Caco-2 (cell line): Measurements from ENCODE around the gene PRSS33. TPM values are rescaled to one million over a fixed set of nuclear protein-coding genes. Genes with fewer than 3 reads are reported as not detected.

Experiments
- BruUV-seq: library from RNA; stranded (reverse); fragments of 400-500 nt; replicated peaks from 2 replicates; lab custom pipeline; 2021; lab: Mats Ljungman, UMichigan
- CTCF ChIA-PET: fragments of 300-600 bp; sonication (Branson Sonifier 250); formaldehyde crosslinking; loops from one replicate; lab custom pipeline; 2022; ENCODE audit warnings: antibody characterized with exemption; lab: Charles Lee
- POLR2A ChIA-PET: fragments of 300-600 bp; sonication (Branson Sonifier 250); formaldehyde crosslinking; loops from one replicate; lab custom pipeline; 2022; ENCODE audit warnings: antibody characterized with exemption; lab: Charles Lee
- DNase-seq, 2 experiments: peaks; one replicate each; pipeline versions ENCODE4 v3.0.0 to v3.0.0-alpha.2; 2020 to 2022
- H3K27me3 ChIP-seq: replicated peaks from 2 replicates; pipeline ENCODE4 v1.6.0; 2011; ENCODE audit warnings: low read length; ENCODE audit not compliant: control insufficient read depth, insufficient read depth
- H3K36me3 ChIP-seq: 2 replicates; pipeline ENCODE4 v1.5.1; 2011; ENCODE audit warnings: low read length; ENCODE audit not compliant: control insufficient read depth, insufficient read depth
- H3K4me1 ChIP-seq: fragments of 250-450 bp; sonication (Bioruptor Pico); 2 replicates; pipeline ENCODE4 v1.5.1; 2020; ENCODE audit warnings: mild to moderate bottlenecking
- H3K4me3 ChIP-seq: 2 replicates; pipeline ENCODE4 v1.5.1; 2011; ENCODE audit warnings: low read depth, mild to moderate bottlenecking, control low read depth, low read length
- H3K9me3 ChIP-seq: fragments of 250-450 bp; sonication (Bioruptor Pico); 2 replicates; pipeline ENCODE4 v1.5.1; 2020; ENCODE audit warnings: mild to moderate bottlenecking, moderate library complexity
- H3K27ac Mint-ChIP-seq: one replicate; pipeline ENCODE4 v1.8.0; 2022; ENCODE audit warnings: mixed read lengths; ENCODE audit not compliant: unreplicated experiment
- H3K27me3 Mint-ChIP-seq: one replicate; pipeline ENCODE4 v1.8.0; 2022; ENCODE audit warnings: mixed read lengths; ENCODE audit not compliant: insufficient read depth, unreplicated experiment
- H3K36me3 Mint-ChIP-seq: one replicate; pipeline ENCODE4 v1.8.0; 2022; ENCODE audit warnings: mild to moderate bottlenecking, mixed read lengths; ENCODE audit not compliant: insufficient read depth, unreplicated experiment
- H3K4me1 Mint-ChIP-seq: one replicate; pipeline ENCODE4 v1.8.0; 2022; ENCODE audit warnings: low read depth, mixed read lengths; ENCODE audit not compliant: unreplicated experiment
- H3K4me3 Mint-ChIP-seq: one replicate; pipeline ENCODE4 v1.8.0; 2022; ENCODE audit warnings: mild to moderate bottlenecking, moderate library complexity, mixed read lengths; ENCODE audit not compliant: unreplicated experiment
- H3K9me3 Mint-ChIP-seq: one replicate; pipeline ENCODE4 v1.8.0; 2022; ENCODE audit warnings: mixed read lengths; ENCODE audit not compliant: unreplicated experiment
- intact Hi-C: fragments of 100-400 bp; cut with micrococcal nuclease; formaldehyde crosslinking; loops from one replicate; pipeline ENCODE4 v1.10.0; 2022; ENCODE audit not compliant: unreplicated experiment
- total RNA-seq: library from RNA; stranded (reverse); gene quantifications from 2 replicates; pipeline ENCODE4 v1.2.3, GENCODE V29; 2022
- TF ChIP-seq, protein P1 (sequence below), 2 experiments: fragments of 200-600 bp in 1 of 2; IDR thresholded peaks; 1 replicate in 1 of 2; 2 replicates in 1 of 2; pipeline versions ENCODE4 v1.5.1 to v1.8.0; 2011 to 2022; ENCODE audit warnings: antibody characterized with exemption in 1 of 2, control low read depth in 1 of 2, inconsistent platforms in 1 of 2, low read depth in 1 of 2, low read length in 1 of 2, mild to moderate bottlenecking in 1 of 2, moderate library complexity in 1 of 2; ENCODE audit not compliant: insufficient read depth in 1 of 2, severe bottlenecking in 1 of 2, unreplicated experiment in 1 of 2

PRSS33 gene
- total RNA-seq, 1 experiment from 2014 or later = not detected

DNA sequence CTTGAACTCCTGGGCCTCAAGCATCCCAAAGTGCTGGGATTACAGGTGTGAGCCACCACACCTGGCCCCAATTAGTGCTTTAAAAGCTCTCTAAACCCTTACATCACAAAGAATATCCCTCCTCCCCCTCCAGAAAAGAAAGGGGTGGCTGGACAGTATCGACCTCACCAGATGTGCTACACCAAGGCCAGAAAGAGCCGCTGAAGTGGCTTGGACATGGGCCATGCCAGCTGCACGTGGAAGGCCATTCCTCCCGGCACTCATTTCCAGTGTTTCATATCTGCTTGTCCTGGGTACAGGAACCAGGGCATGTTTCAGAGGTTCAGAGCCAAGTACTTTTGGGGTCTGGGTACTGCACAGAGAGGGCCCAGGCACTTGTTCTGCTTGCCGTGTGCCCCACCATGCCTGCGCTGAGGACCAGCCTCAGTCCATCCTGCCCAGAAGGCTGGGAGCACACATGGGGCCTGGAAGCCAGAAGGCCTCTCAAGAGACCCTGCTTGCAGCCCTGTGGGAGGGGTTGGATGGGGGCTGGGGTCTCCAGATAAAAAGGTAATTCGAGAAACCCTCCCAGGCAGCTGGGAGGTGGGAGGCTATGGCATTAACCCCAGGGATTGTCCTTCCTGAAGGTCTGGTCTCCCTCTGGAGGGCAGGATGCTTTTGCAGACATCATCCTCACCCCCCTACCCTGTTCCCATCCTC, 38.5 kb downstream of the PRSS33 start:
- H3K27me3 Mint-ChIP-seq = no peaks in the 10 kb centered on the region
- no peak for DNase-seq
- H3K27me3 ChIP-seq = no peaks in the 10 kb centered on the region
- no peaks in the 10 kb centered on the region for H3K9me3 ChIP-seq
- POLR2A ChIA-PET = no interaction called here
- H3K4me1 Mint-ChIP-seq = peaks cover under 1% of the 10 kb centered on the region
- intact Hi-C loops = no loop called here
- BruUV-seq = no TSS peak
- CTCF ChIA-PET = no interaction called here
- H3K27ac Mint-ChIP-seq = no peak overlapping the region
- H3K36me3 ChIP-seq = no peaks in the 10 kb centered on the region; the same call in 1 of the 2 replicates
- H3K4me3 ChIP-seq = no peak overlapping the region
- H3K9me3 Mint-ChIP-seq = no peaks in the 10 kb centered on the region
- H3K36me3 Mint-ChIP-seq = peaks cover 30% of the 10 kb centered on the region
- H3K4me1 ChIP-seq = no peaks in the 10 kb centered on the region
- no peak overlapping the region for H3K4me3 Mint-ChIP-seq
- TF ChIP-seq, protein P1, sequence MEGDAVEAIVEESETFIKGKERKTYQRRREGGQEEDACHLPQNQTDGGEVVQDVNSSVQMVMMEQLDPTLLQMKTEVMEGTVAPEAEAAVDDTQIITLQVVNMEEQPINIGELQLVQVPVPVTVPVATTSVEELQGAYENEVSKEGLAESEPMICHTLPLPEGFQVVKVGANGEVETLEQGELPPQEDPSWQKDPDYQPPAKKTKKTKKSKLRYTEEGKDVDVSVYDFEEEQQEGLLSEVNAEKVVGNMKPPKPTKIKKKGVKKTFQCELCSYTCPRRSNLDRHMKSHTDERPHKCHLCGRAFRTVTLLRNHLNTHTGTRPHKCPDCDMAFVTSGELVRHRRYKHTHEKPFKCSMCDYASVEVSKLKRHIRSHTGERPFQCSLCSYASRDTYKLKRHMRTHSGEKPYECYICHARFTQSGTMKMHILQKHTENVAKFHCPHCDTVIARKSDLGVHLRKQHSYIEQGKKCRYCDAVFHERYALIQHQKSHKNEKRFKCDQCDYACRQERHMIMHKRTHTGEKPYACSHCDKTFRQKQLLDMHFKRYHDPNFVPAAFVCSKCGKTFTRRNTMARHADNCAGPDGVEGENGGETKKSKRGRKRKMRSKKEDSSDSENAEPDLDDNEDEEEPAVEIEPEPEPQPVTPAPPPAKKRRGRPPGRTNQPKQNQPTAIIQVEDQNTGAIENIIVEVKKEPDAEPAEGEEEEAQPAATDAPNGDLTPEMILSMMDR (IDR thresholded peaks at IDR 0.05; ENCODE audit: insufficient read depth in 1 of 2, low read depth in 1 of 2, low read length in 1 of 2, severe bottlenecking in 1 of 2, unreplicated experiment in 1 of 2) = no peak

DNA sequence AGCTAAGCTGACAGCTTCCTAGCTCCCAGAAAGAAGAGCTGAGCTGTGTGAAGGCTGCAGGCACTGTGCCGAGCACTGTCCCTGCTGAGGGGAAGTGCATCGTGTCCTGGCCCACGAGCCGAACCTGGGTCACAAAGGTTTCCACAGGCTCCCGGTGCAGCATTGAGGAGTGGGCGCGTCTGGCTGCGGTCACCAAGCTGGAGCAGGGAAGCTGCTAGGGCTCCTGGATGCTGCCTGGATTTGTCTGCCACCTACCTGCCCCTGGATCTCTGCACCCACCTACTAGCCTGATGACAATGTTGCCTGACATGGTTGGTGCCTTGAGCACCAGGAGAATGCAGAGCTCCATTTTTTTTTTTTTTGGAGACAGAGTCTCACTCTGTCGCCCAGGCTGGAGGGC, 41.4 kb downstream of the PRSS33 start:
- no peak overlapping the region for H3K4me3 Mint-ChIP-seq
- ChIA-PET CTCF (interaction anchor here (0.9 kb wide), 1 partner anchor 112 kb away, joined by 4 read pairs; the partner anchor contains the start of gene PRSS22), POLR2A (no interaction called here)
- Histone ChIP-seq H3K36me3 (no peaks in the 10 kb centered on the region; the same call in 1 of the 2 replicates), H3K4me3 (no peak overlapping the region), H3K4me1 (no peaks in the 10 kb centered on the region), H3K9me3 (no peaks in the 10 kb centered on the region), H3K27me3 (no peaks in the 10 kb centered on the region)
- TF ChIP-seq, protein P1 (IDR thresholded peaks at IDR 0.05; ENCODE audit: insufficient read depth in 1 of 2, low read depth in 1 of 2, low read length in 1 of 2, severe bottlenecking in 1 of 2, unreplicated experiment in 1 of 2) = no peak
- intact Hi-C loops = no loop called here
- H3K9me3 Mint-ChIP-seq = no peaks in the 10 kb centered on the region
- DNase-seq = no peak
- no TSS peak for BruUV-seq
- peaks cover 2% of the 10 kb centered on the region for H3K36me3 Mint-ChIP-seq
- H3K27me3 Mint-ChIP-seq = no peaks in the 10 kb centered on the region
- no peaks in the 10 kb centered on the region for H3K4me1 Mint-ChIP-seq
- no peak overlapping the region for H3K27ac Mint-ChIP-seq

DNA sequence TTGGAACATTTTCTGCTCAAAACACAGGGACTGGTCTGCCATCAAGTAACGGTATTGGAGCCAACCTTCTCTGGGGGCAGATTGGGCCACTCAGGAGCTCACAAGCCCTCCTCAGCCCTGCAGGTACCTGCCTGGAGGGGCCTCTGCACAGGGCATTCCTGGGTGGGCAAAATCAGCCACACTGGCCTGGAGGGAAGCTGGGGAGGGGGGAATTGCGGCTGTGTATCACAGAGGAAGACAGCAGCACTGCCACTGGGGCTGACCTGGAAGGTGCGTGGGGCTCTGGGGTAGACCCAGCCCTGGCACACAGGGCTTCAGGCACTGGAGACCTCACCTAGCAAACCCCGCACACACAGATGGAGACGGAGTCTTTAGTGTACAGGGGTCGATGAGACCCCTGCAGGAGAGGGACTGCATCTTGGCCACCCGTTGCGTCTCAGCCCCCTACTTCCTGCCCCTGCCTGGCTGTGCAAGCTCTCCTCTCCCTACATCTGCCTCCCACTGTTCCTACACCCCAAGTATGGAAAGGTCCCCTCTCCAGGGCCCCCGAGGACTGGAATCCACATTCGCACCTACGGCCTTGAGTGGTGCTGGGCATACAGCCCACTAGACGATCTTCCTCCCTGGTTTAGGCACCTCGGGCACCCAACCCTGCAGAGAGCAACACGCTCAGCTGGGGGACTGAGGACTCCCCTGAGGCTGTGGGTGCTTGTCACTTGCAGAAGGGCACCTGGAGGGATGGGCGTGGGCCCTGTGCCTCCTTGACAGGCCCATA, 42.1 kb downstream of the PRSS33 start:
- TF ChIP-seq, protein P1 (IDR thresholded peaks at IDR 0.05; ENCODE audit: insufficient read depth in 1 of 2, low read depth in 1 of 2, low read length in 1 of 2, severe bottlenecking in 1 of 2, unreplicated experiment in 1 of 2) = no peak
- Mint-ChIP-seq H3K27me3 (no peaks in the 10 kb centered on the region), H3K27ac (no peak overlapping the region), H3K4me1 (no peaks in the 10 kb centered on the region), H3K4me3 (no peak overlapping the region), H3K9me3 (no peaks in the 10 kb centered on the region), H3K36me3 (no peaks in the 10 kb centered on the region)
- Histone ChIP-seq H3K36me3 (no peaks in the 10 kb centered on the region; the same call in 1 of the 2 replicates), H3K4me1 (no peaks in the 10 kb centered on the region), H3K4me3 (no peak overlapping the region), H3K27me3 (no peaks in the 10 kb centered on the region), H3K9me3 (no peaks in the 10 kb centered on the region)
- intact Hi-C loops = no loop called here
- ChIA-PET CTCF (interaction anchor here (0.9 kb wide), 1 partner anchor 113 kb away, joined by 4 read pairs; the partner anchor contains the start of gene PRSS22), POLR2A (no interaction called here)
- BruUV-seq = no TSS peak
- no peak for DNase-seq
